Nephron (organoid): ENCODE data around the gene DSCAM.
"Not testable (repeated sequence)": the region's sequence is repeated elsewhere in the genome, so short reads cannot be mapped to it uniquely, and the experiment has no call there.

Experiments
- H3K27ac Mint-ChIP-seq, 3 experiments: 2 replicates each; pipeline ENCODE4 v1.8.0; 2020; ENCODE audit warnings: mixed read lengths in 3 of 3, mild to moderate bottlenecking in 2 of 3, moderate library complexity in 1 of 3
- H3K27me3 Mint-ChIP-seq: 2 replicates; pipeline ENCODE4 v1.8.0; 2021; ENCODE audit warnings: low read depth, mild to moderate bottlenecking, moderate library complexity, mixed read lengths
- H3K36me3 Mint-ChIP-seq: 2 replicates; pipeline ENCODE4 v1.8.0; 2020; ENCODE audit warnings: low read depth, mixed read lengths
- H3K4me1 Mint-ChIP-seq: 2 replicates; pipeline ENCODE4 v1.8.0; 2020; ENCODE audit warnings: mixed read lengths
- H3K4me3 Mint-ChIP-seq, 3 experiments: 2 replicates each; pipeline ENCODE4 v1.8.0; 2020; ENCODE audit warnings: mild to moderate bottlenecking in 3 of 3, mixed read lengths in 3 of 3, moderate library complexity in 2 of 3
- H3K9me3 Mint-ChIP-seq: 2 replicates; pipeline ENCODE4 v1.8.0; 2020; ENCODE audit warnings: mixed read lengths
- CTCF ChIP-seq, 3 experiments: fragments of 200-600 bp; sonication (generic); IDR thresholded peaks; one replicate each; pipeline ENCODE4 v1.5.0; 2021; ENCODE audit warnings: antibody characterized with exemption in 3 of 3; ENCODE audit not compliant: unreplicated experiment in 3 of 3

The DSCAM gene

GRCh38 chr21:40186045-40186444 lies 660.9 kb downstream of the DSCAM start:
- Mint-ChIP-seq H3K4me1 (peaks cover 49% of the 10 kb centered on the region), H3K9me3 (peaks cover 14% of the 10 kb centered on the region), H3K36me3 (no peaks in the 10 kb centered on the region), H3K4me3 (no peak overlapping the region), H3K27ac (peak overlapping the region; percentile 35 to 77 (median 72)), H3K27me3 (peaks cover 11% of the 10 kb centered on the region)
- no peak for TF ChIP-seq CTCF (IDR thresholded peaks at IDR 0.05; ENCODE audit: unreplicated experiment in 3 of 3)

- Mint-ChIP-seq H3K9me3 (peaks cover 12% of the 10 kb centered on the region), H3K36me3 (no peaks in the 10 kb centered on the region), H3K4me3 (no peak overlapping the region), H3K4me1 (peaks cover 49% of the 10 kb centered on the region), H3K27ac (peak overlapping the region in 2 of 3 experiments; percentile 43 to 74), H3K27me3 (peaks cover 11% of the 10 kb centered on the region)
- TF ChIP-seq CTCF (IDR thresholded peaks at IDR 0.05; ENCODE audit: unreplicated experiment in 3 of 3), result no peak
Observed at GRCh38 chr21:40185208-40185607, 661.8 kb downstream of the DSCAM start.

GRCh38 chr21:40182491-40182890 lies 664.5 kb downstream of the DSCAM start:
- H3K27ac Mint-ChIP-seq, H3K36me3 Mint-ChIP-seq, H3K9me3 Mint-ChIP-seq, H3K4me3 Mint-ChIP-seq: not testable (repeated sequence)
- Mint-ChIP-seq H3K4me1 (peaks cover 29% of the 10 kb centered on the region), H3K27me3 (peaks cover 11% of the 10 kb centered on the region)

GRCh38 chr21:40179166-40179565 lies 667.8 kb downstream of the DSCAM start:
- no peak for TF ChIP-seq CTCF (IDR thresholded peaks at IDR 0.05; ENCODE audit: unreplicated experiment in 3 of 3)
- Mint-ChIP-seq H3K36me3 (no peaks in the 10 kb centered on the region), H3K4me1 (peaks cover 11% of the 10 kb centered on the region), H3K27ac (peak overlapping the region in 1 of 3 experiments; percentile 43), H3K27me3 (peaks cover 10% of the 10 kb centered on the region), H3K9me3 (peaks cover 10% of the 10 kb centered on the region), H3K4me3 (no peak overlapping the region)

GRCh38 chr21:40178726-40179125 lies 668.2 kb downstream of the DSCAM start:
- no peak overlapping the region for H3K27ac Mint-ChIP-seq
- H3K9me3 Mint-ChIP-seq, result peaks cover 10% of the 10 kb centered on the region
- H3K4me1 Mint-ChIP-seq, result peaks cover 11% of the 10 kb centered on the region
- H3K4me3 Mint-ChIP-seq, result no peak overlapping the region
- TF ChIP-seq CTCF (IDR thresholded peaks at IDR 0.05; ENCODE audit: unreplicated experiment in 3 of 3), result no peak
- H3K27me3 Mint-ChIP-seq, result peaks cover 10% of the 10 kb centered on the region
- H3K36me3 Mint-ChIP-seq, result no peaks in the 10 kb centered on the region

- Mint-ChIP-seq H3K4me3 (no peak overlapping the region), H3K9me3 (peaks cover 10% of the 10 kb centered on the region), H3K27me3 (peaks cover 10% of the 10 kb centered on the region), H3K4me1 (peaks cover 11% of the 10 kb centered on the region), H3K36me3 (no peaks in the 10 kb centered on the region), H3K27ac (no peak overlapping the region)
- TF ChIP-seq CTCF (IDR thresholded peaks at IDR 0.05; ENCODE audit: unreplicated experiment in 3 of 3), result no peak
Observed at GRCh38 chr21:40177979-40178378, 669.0 kb downstream of the DSCAM start.
